ENCODE measurements around the gene LRBA. TPM values are rescaled to one million over a fixed set of nuclear protein-coding genes. Genes with fewer than 3 reads are reported as not detected.
"Not testable (repeated sequence)": the region's sequence is repeated elsewhere in the genome, so short reads cannot be mapped to it uniquely, and the experiment has no call there.

Gene LRBA
- total RNA-seq, 1 donor from 2014 or later = 68.0 TPM

DNA sequence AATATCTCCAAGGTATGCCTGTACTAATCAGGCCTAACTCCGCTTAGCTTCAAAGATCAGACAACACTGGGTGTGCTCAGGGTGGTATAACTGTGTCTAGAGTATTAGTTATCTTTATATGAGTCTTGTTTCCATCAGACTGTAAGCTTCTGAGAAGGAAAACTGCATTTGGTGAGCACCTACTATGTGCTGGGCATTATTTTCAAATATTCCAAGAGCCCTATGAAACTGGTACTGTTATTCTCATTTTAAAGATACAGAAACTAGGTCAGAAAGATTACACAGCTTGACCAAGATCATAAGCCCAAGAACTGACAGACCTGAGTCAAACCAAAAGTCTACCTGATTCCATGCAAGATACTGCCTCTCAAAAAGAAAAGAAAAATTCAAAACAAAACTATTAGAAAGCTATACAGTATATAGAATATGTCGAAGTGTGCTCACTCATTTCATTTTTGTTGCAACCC, 44.4 kb downstream of the LRBA start:
- intact Hi-C loops (cut with DNase I) = no loop called here

DNA sequence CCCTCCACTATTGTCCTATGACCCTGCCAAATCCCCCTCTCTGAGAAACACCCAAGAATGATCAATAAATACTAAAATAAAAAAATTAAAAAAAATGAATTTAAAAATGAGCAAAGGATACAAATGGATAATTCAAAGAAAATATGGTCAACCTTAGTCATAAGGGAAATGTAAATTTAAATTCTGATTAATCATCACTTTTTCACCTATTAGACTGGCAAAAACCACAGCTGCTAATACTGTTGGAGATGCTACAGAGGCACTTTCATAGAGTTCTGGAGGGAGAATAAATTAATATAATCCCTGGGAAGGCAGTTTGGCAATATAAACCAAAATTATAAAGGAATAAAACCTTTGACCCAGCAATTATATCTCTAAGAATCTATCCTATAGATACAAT, 50.3 kb downstream of the LRBA start:
- Histone ChIP-seq H3K4me3 (no peak overlapping the region), H3K9me3 (no peaks in the 10 kb centered on the region), H3K27ac (no peak overlapping the region), H3K36me3 (no peaks in the 10 kb centered on the region), H3K4me1 (peaks cover 12% of the 10 kb centered on the region), H3K27me3 (no peaks in the 10 kb centered on the region)
- DNase-seq (ENCODE audit: extremely low spot score in 2 of 2) = no peak
- TF ChIP-seq, protein P1, sequence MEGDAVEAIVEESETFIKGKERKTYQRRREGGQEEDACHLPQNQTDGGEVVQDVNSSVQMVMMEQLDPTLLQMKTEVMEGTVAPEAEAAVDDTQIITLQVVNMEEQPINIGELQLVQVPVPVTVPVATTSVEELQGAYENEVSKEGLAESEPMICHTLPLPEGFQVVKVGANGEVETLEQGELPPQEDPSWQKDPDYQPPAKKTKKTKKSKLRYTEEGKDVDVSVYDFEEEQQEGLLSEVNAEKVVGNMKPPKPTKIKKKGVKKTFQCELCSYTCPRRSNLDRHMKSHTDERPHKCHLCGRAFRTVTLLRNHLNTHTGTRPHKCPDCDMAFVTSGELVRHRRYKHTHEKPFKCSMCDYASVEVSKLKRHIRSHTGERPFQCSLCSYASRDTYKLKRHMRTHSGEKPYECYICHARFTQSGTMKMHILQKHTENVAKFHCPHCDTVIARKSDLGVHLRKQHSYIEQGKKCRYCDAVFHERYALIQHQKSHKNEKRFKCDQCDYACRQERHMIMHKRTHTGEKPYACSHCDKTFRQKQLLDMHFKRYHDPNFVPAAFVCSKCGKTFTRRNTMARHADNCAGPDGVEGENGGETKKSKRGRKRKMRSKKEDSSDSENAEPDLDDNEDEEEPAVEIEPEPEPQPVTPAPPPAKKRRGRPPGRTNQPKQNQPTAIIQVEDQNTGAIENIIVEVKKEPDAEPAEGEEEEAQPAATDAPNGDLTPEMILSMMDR (IDR thresholded peaks at IDR 0.05) = no peak
- intact Hi-C loops (cut with DNase I) = no loop called here

More for the DNA sequence above, 44.4 kb downstream of the LRBA start:
- no peak for DNase-seq (ENCODE audit: extremely low spot score in 2 of 2)
- H3K27ac ChIP-seq = no peak overlapping the region
- no peaks in the 10 kb centered on the region for H3K9me3 ChIP-seq
- peaks cover 22% of the 10 kb centered on the region for H3K4me1 ChIP-seq
- no peaks in the 10 kb centered on the region for H3K27me3 ChIP-seq
- TF ChIP-seq, protein P1 (IDR thresholded peaks at IDR 0.05) = no peak
- TF ChIP-seq POLR2A (IDR thresholded peaks at IDR 0.05) (no peak), POLR2AphosphoS5 (IDR thresholded peaks at IDR 0.05; ENCODE audit: insufficient read depth in 1 of 2, low read depth in 1 of 2) (no peak)
- no peak overlapping the region for H3K4me3 ChIP-seq
- no peaks in the 10 kb centered on the region for H3K36me3 ChIP-seq

DNA sequence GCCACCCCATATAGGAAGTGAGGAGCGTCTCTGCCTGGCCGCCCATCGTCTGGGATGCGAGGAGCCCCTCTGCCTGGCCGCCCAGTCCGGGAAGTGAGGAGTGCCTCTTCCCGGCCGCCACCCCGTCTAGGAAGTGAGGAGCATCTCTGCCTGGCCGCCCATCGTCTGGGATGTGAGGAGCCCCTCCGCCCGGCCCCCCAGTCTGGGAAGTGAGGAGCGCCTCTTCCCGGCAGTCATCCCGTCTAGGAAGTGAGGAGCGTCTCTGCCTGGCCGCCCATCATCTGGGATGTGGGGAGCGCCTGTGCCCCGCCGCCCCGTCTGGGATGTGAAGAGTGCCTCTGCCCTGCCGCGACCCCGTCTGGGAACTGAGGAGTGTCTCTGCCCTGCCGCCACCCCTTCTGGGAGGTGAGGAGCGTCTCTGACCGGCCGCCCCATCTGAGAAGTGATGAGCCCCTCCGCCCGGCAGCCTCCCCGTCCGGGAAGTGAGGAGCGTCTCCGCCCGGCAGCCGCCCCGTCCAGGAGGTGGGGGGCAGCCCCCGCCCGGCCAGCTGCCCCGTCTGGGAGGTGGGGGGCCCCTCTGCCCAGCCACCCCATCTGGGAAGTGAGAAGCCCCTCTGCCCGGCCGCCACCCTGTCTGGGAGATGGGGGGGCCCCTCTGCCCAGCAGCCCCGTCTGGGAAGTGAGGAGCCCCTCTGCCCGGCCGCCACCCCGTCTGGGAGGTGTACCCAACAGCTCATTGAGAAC, 51.3 kb downstream of the LRBA start:
- peaks cover 12% of the 10 kb centered on the region for H3K4me1 ChIP-seq
- H3K4me3 ChIP-seq; H3K9me3 ChIP-seq; H3K27ac ChIP-seq; H3K36me3 ChIP-seq; H3K27me3 ChIP-seq; intact Hi-C loops (cut with DNase I); DNase-seq (ENCODE audit: extremely low spot score in 2 of 2): not testable (repeated sequence)

DNA sequence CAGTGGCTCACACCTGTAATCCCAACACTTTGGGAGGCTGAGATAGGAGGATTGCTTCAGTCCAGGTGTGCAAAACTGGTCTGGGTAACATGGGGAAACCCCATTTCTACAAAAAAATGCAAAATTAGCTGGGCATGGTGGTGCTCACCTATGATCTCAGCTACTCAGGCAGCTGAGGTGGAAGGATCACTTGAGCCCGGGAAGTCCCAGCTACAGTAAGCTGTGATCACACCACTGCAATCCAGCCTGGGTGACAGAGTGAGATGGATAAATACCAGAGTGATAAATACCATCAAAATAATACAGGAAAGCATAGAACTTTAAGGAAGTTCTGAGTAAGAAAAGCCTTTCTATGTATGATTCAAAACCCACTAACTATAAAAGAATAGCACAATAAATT, 52.8 kb downstream of the LRBA start:
- H3K27me3 ChIP-seq = no peaks in the 10 kb centered on the region
- H3K36me3 ChIP-seq = no peaks in the 10 kb centered on the region
- no peak for DNase-seq (ENCODE audit: extremely low spot score in 2 of 2)
- H3K27ac ChIP-seq = no peak overlapping the region
- intact Hi-C loops (cut with DNase I) = no loop called here
- no peak overlapping the region for H3K4me3 ChIP-seq
- H3K9me3 ChIP-seq = no peaks in the 10 kb centered on the region
- TF ChIP-seq, protein P1 (IDR thresholded peaks at IDR 0.05) = no peak
- no peak for TF ChIP-seq POLR2AphosphoS5 (IDR thresholded peaks at IDR 0.05; ENCODE audit: insufficient read depth in 1 of 2, low read depth in 1 of 2)
- TF ChIP-seq POLR2A (IDR thresholded peaks at IDR 0.05) = no peak
- H3K4me1 ChIP-seq = peaks cover 12% of the 10 kb centered on the region

DNA sequence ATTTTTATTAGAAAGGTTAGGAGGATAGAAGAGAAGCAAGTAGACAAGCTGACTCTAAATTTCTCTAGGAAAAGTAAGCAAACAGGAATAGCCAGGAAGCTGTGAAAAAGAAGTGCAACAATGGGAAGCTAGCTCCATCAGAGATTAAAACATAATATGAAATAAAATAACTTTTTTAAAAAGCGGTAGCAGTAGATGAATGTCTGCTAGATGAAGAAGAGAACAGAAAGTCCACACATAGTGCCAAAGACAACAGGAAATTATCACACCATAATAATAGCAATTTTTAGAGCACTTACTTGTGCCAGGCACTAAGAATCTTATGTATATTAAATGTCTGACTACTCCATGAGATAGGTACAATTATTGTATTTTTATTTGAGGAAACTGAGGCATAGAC, 53.5 kb downstream of the LRBA start:
- Histone ChIP-seq H3K36me3 (no peaks in the 10 kb centered on the region), H3K27me3 (no peaks in the 10 kb centered on the region), H3K27ac (no peak overlapping the region), H3K4me1 (peaks cover 12% of the 10 kb centered on the region), H3K9me3 (no peaks in the 10 kb centered on the region), H3K4me3 (no peak overlapping the region)
- intact Hi-C loops (cut with DNase I) = no loop called here
- TF ChIP-seq POLR2AphosphoS5 (IDR thresholded peaks at IDR 0.05; ENCODE audit: insufficient read depth in 1 of 2, low read depth in 1 of 2) = no peak
- no peak for TF ChIP-seq POLR2A (IDR thresholded peaks at IDR 0.05)
- TF ChIP-seq, protein P1 (IDR thresholded peaks at IDR 0.05) = no peak
- no peak for DNase-seq (ENCODE audit: extremely low spot score in 2 of 2)
